ENCODE data around the gene PLXND1. TPM values are rescaled to one million over a fixed set of nuclear protein-coding genes. Genes with fewer than 3 reads are reported as not detected.

PLXND1 gene
- total RNA-seq, 1 experiment from 2014 or later: 22.0 TPM

GRCh38 chr3:129521611-129522010, 84.9 kb downstream of the PLXND1 start:
- H3K27ac Mint-ChIP-seq (ENCODE audit: unreplicated experiment): no peak overlapping the region
- no peak overlapping the region for H3K4me3 Mint-ChIP-seq (ENCODE audit: low read depth, unreplicated experiment)
- intact Hi-C loops (cut with micrococcal nuclease; ENCODE audit: unreplicated experiment): no loop called here
- DNase-seq: no peak
- H3K4me1 Mint-ChIP-seq (ENCODE audit: low read depth, unreplicated experiment): no peaks in the 10 kb centered on the region
- TF ChIP-seq CTCF (IDR thresholded peaks at IDR 0.05; ENCODE audit: unreplicated experiment): no peak
- H3K36me3 Mint-ChIP-seq (ENCODE audit: insufficient read depth, unreplicated experiment): no peaks in the 10 kb centered on the region
- H3K9me3 Mint-ChIP-seq (ENCODE audit: low read depth, unreplicated experiment): no peaks in the 10 kb centered on the region
- no TSS peak for BruUV-seq (replicated peaks)
- H3K27me3 Mint-ChIP-seq (ENCODE audit: unreplicated experiment): peaks cover 16% of the 10 kb centered on the region
- CTCF ChIA-PET: no interaction called here

GRCh38 chr3:129520960-129521359, 85.5 kb downstream of the PLXND1 start:
- CTCF ChIA-PET: no interaction called here
- DNase-seq: no peak
- no peaks in the 10 kb centered on the region for H3K9me3 Mint-ChIP-seq (ENCODE audit: low read depth, unreplicated experiment)
- BruUV-seq (replicated peaks): no TSS peak
- intact Hi-C loops (cut with micrococcal nuclease; ENCODE audit: unreplicated experiment): no loop called here
- H3K4me3 Mint-ChIP-seq (ENCODE audit: low read depth, unreplicated experiment): no peak overlapping the region
- H3K27me3 Mint-ChIP-seq (ENCODE audit: unreplicated experiment): peaks cover 16% of the 10 kb centered on the region
- H3K27ac Mint-ChIP-seq (ENCODE audit: unreplicated experiment): no peak overlapping the region
- no peak for TF ChIP-seq CTCF (IDR thresholded peaks at IDR 0.05; ENCODE audit: unreplicated experiment)
- no peaks in the 10 kb centered on the region for H3K36me3 Mint-ChIP-seq (ENCODE audit: insufficient read depth, unreplicated experiment)
- no peaks in the 10 kb centered on the region for H3K4me1 Mint-ChIP-seq (ENCODE audit: low read depth, unreplicated experiment)

GRCh38 chr3:129519896-129520715, 86.4 kb downstream of the PLXND1 start:
- no peaks in the 10 kb centered on the region for H3K36me3 Mint-ChIP-seq (ENCODE audit: insufficient read depth, unreplicated experiment)
- no peak for TF ChIP-seq CTCF (IDR thresholded peaks at IDR 0.05; ENCODE audit: unreplicated experiment)
- BruUV-seq (replicated peaks): no TSS peak
- CTCF ChIA-PET: no interaction called here
- intact Hi-C loops (cut with micrococcal nuclease; ENCODE audit: unreplicated experiment): no loop called here
- H3K27me3 Mint-ChIP-seq (ENCODE audit: unreplicated experiment): peaks cover 16% of the 10 kb centered on the region
- no peaks in the 10 kb centered on the region for H3K4me1 Mint-ChIP-seq (ENCODE audit: low read depth, unreplicated experiment)
- DNase-seq: no peak
- H3K9me3 Mint-ChIP-seq (ENCODE audit: low read depth, unreplicated experiment): no peaks in the 10 kb centered on the region
- no peak overlapping the region for H3K27ac Mint-ChIP-seq (ENCODE audit: unreplicated experiment)
- H3K4me3 Mint-ChIP-seq (ENCODE audit: low read depth, unreplicated experiment): no peak overlapping the region

- Mint-ChIP-seq H3K4me1 (ENCODE audit: low read depth, unreplicated experiment) (no peaks in the 10 kb centered on the region), H3K27me3 (ENCODE audit: unreplicated experiment) (peaks cover 16% of the 10 kb centered on the region), H3K36me3 (ENCODE audit: insufficient read depth, unreplicated experiment) (no peaks in the 10 kb centered on the region), H3K9me3 (ENCODE audit: low read depth, unreplicated experiment) (no peaks in the 10 kb centered on the region), H3K27ac (ENCODE audit: unreplicated experiment) (no peak overlapping the region), H3K4me3 (ENCODE audit: low read depth, unreplicated experiment) (no peak overlapping the region)
- DNase-seq: no peak
- CTCF ChIA-PET: no interaction called here
- TF ChIP-seq CTCF (IDR thresholded peaks at IDR 0.05; ENCODE audit: unreplicated experiment): no peak
- BruUV-seq (replicated peaks): no TSS peak
- intact Hi-C loops (cut with micrococcal nuclease; ENCODE audit: unreplicated experiment): no loop called here
Measured at GRCh38 chr3:129519449-129519848, 87.0 kb downstream of the PLXND1 start.

Measured in Calu3 (cell line).